ENCODE results near the gene PPA1.

Gene PPA1

GRCh38 chr10:70234668-70235447 is 1.6 kb upstream of the PPA1 start:
- DNase-seq, result peak; percentile 42
- no peak overlapping the region for H3K27ac ChIP-seq
- no peak overlapping the region for H3K4me3 ChIP-seq (ENCODE audit: low read depth, low read length)
- no peak for TF ChIP-seq CTCF (IDR thresholded peaks at IDR 0.05; ENCODE audit: low read depth, low read length, missing control alignments)
- H3K27me3 ChIP-seq (replicated peaks), result no peaks in the 10 kb centered on the region
- in situ Hi-C loops (cut with HindIII; ENCODE audit: low pct_ligation_motif_present, low sequenced_read_pairs), result no loop called here
- H3K36me3 ChIP-seq (replicated peaks), result no peaks in the 10 kb centered on the region

GRCh38 chr10:70233939-70234300 is 691 bp upstream of the PPA1 start:
- peaks cover 3% of the 10 kb centered on the region for H3K36me3 ChIP-seq (replicated peaks)
- TF ChIP-seq CTCF (IDR thresholded peaks at IDR 0.05; ENCODE audit: low read depth, low read length, missing control alignments), result no peak
- no peak overlapping the region for H3K27ac ChIP-seq
- peak overlapping the region; percentile 82 for H3K4me3 ChIP-seq (ENCODE audit: low read depth, low read length)
- no peak for DNase-seq
- in situ Hi-C loops (cut with HindIII; ENCODE audit: low pct_ligation_motif_present, low sequenced_read_pairs), result no loop called here
- H3K27me3 ChIP-seq (replicated peaks), result no peaks in the 10 kb centered on the region

GRCh38 chr10:70232859-70233108 is 445 bp downstream of the PPA1 start:
- peaks cover 3% of the 10 kb centered on the region for H3K36me3 ChIP-seq (replicated peaks)
- DNase-seq, result no peak
- peak overlapping the region; percentile 50 for H3K27ac ChIP-seq
- in situ Hi-C loops (cut with HindIII; ENCODE audit: low pct_ligation_motif_present, low sequenced_read_pairs), result no loop called here
- no peak for TF ChIP-seq CTCF (IDR thresholded peaks at IDR 0.05; ENCODE audit: low read depth, low read length, missing control alignments)
- H3K27me3 ChIP-seq (replicated peaks), result no peaks in the 10 kb centered on the region
- peak overlapping the region; percentile 82 for H3K4me3 ChIP-seq (ENCODE audit: low read depth, low read length)

- in situ Hi-C loops (cut with HindIII; ENCODE audit: low pct_ligation_motif_present, low sequenced_read_pairs), result no loop called here
- Histone ChIP-seq H3K4me3 (ENCODE audit: low read depth, low read length) (peak overlapping the region; percentile 82), H3K27me3 (replicated peaks) (no peaks in the 10 kb centered on the region), H3K27ac (peak overlapping the region; percentile 50), H3K36me3 (replicated peaks) (peaks cover 3% of the 10 kb centered on the region)
- no peak for TF ChIP-seq CTCF (IDR thresholded peaks at IDR 0.05; ENCODE audit: low read depth, low read length, missing control alignments)
- peak; percentile 48 for DNase-seq
Observed at GRCh38 chr10:70232155-70232858, 922 bp downstream of the PPA1 start.

GRCh38 chr10:70228491-70228890 is 4.7 kb downstream of the PPA1 start:
- no peaks in the 10 kb centered on the region for H3K27me3 ChIP-seq (replicated peaks)
- peaks cover 6% of the 10 kb centered on the region for H3K36me3 ChIP-seq (replicated peaks)
- no peak overlapping the region for H3K4me3 ChIP-seq (ENCODE audit: low read depth, low read length)
- DNase-seq, result no peak
- no peak for TF ChIP-seq CTCF (IDR thresholded peaks at IDR 0.05; ENCODE audit: low read depth, low read length, missing control alignments)
- H3K27ac ChIP-seq, result no peak overlapping the region
- in situ Hi-C loops (cut with HindIII; ENCODE audit: low pct_ligation_motif_present, low sequenced_read_pairs), result no loop called here
